Pulmonary artery endothelial cell (primary cell): ENCODE results near the gene GSN. TPM values are rescaled to one million over a fixed set of nuclear protein-coding genes. Genes with fewer than 3 reads are reported as not detected.

Experiments used
- DNase-seq: peaks from one replicate; pipeline ENCODE4 v3.0.0-alpha.2; 2011; ENCODE audit warnings: low read depth, low spot score
- total RNA-seq: library from RNA; depleted of rRNA; stranded (reverse); fragments of >200 nt; gene quantifications from 2 replicates; pipeline ENCODE4 v1.2.3, GENCODE V29; 2014

GSN gene
- total RNA-seq, 1 donor from 2014 or later: 505 TPM

DNA sequence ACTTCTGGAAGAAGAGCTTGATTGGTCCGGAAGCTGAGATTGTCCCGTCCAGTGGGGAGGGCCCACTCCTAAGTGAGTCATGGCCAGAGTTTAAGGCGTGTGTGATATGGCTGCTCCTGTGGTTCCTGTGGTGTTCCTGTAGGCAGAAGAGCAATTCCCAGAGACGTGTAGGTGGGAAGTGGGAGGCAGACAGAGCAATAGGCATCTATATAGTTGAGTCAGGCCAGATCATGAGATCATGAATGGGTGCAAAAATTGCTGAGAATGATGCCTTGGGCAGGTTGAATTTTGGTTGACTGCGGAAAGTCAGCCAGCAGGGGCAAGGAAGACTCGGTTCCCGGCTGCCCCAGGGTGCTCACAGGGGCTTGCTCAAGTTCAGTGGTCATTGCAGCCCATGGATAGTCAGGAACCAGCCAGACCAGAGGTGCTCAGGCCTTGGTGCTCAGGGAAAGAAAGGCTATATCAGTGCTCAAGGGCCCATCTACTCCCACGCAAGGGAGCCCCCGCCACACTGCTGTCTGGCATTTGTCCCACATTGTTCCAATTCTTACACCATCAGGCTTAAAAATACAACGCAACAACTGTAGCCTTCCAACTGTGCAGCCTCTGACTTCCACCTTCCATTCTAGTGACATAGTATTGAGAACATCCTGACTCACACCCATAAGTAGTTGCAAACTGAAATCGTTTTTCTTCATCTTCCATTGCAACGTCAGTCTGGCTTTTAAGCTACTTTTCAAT is 21.0 kb upstream of the GSN start:
- no peak for DNase-seq

DNA sequence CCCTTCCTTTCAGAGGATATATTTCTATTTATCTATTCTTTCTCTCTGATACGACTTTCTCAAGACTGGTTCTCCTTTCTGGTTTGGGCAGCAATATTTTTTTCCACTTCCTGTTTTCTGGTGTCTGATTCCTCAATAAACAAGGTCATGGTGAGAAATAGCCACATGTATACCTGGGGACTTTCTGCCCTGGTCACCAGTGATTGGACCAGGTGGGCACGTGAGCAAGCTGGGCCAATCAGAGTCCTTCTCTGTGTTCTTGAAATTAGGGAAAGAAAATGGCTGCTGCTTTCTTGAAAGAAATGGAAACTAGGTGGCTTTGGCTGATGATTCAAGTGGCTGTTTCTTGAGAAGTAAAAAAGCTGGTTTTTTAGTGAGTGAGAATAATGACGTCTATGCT is 18.4 kb upstream of the GSN start:
- DNase-seq: no peak

DNA sequence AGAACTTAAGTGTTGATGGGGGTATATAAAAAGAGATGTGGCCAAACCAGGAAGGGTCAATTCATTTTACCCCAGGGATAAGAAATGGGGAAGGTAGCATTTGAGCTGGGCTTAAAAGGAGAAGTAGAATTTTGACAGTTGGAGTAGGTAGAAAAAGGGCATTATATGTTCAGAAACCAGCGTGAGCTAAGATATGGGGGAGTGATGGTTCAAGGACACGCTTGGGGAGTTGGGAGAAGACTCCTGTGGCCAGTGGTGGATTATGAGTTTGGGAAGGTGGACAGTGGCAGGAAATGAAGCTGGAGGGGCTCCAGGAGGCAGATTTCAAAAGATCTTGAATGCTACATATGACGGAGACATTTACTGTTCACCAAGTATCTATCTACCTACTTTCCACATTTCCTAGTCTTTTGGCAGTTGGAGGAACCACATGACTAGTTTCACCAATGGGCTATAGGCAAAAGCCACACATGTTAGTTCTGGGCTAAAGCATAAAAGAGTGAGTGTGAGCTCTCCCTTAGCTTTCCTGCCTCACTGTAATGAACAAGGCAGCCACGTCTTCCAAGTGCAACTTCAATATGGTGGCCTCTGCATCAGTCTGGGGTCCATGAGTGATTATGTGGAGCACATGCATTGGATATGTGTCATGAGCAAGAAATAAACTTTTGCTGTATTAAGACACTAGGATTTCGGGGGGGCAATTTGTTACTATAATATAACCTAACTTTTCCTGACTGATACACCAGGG is 15.7 kb upstream of the GSN start:
- no peak for DNase-seq

DNA sequence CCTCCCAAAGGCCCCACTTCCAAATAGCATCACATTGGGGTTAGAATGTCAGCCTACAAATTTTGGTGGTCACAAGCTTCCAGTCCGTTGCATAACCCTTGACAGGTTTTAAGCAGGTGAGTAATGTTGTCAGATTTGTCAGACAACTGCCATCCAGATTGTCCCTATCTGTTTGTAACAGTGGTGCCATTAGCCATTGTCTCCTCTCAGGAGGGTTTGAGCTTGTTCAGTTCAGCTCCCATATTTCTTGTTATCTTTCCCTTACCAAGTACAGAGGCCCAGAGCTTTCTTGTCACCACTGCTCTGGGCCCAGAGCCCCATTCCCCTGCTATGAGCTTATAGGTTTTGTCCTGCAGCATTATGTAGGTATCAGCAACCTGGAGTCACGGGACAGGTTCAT is 14.8 kb upstream of the GSN start:
- DNase-seq: no peak

DNA sequence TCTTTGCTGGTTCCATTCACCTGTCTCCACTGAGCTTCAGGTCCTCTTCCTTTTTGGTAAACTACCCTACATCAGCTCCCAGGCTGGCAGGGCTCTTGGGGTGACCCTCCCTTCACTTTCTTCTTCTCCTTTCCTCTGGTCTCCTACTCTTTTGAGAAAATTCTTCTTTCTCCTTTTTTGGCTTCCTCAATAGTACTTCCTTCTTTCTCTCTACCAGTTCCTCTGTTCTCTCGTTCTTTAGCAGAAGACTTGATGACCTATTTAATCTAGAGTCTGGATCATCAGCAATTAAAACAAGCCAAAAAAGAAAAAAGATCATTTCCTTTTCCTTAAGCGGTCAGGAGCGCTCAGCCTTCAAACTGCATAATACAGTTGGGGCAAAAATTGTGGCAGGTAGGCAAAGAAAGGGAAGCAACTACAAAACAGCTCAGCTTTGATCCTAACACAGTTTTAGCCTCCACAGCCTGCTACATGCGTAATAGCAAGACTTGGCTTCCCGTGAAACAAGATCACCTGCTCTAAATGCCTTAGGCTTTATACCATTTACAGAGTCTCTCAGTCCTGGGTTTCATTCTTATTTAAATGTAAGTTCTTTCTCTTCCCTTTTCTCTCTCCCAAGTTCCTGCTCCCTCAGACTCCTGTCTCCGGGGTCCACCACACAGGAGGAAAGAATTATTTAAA is 14.0 kb upstream of the GSN start:
- no peak for DNase-seq

DNA sequence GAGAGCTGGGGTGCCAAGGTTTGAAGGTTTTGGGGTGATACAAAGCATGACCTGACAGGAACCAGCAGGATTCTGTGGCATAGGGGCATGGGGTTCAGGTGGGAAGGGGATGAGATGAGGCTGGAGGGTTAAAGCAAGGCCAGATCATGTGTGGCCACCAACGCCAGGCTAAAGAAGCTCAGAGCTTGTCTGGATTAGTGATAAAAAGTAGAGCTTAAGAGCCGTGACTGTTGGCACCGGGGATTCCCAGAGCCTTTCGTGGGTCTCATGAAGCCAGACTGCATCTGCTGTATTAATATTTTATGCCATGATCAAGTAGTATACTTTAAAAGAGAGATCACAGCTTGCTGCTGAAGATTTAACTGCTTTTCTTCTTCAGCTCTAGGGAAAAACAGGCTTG is 8.5 kb upstream of the GSN start:
- DNase-seq: no peak

DNA sequence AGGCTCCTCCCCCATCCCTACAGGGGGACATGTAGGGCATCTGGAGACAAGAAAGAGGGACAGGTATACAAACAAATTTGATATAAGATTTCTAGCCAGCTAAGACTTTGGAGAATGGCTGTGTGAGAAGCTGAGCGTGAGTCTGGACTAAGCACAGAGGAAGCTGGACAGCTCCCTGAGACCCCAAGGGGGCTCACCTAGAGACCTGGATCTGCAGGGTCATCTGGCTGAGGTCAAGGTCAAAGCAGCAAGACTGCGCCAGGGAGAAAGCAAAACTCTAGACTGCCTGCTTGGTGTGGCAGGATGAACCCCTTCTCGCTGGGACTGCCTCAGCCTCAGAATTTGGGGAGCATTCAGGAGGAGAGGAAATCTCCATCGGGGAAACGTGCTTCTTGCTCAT is 8.0 kb upstream of the GSN start:
- DNase-seq: no peak

DNA sequence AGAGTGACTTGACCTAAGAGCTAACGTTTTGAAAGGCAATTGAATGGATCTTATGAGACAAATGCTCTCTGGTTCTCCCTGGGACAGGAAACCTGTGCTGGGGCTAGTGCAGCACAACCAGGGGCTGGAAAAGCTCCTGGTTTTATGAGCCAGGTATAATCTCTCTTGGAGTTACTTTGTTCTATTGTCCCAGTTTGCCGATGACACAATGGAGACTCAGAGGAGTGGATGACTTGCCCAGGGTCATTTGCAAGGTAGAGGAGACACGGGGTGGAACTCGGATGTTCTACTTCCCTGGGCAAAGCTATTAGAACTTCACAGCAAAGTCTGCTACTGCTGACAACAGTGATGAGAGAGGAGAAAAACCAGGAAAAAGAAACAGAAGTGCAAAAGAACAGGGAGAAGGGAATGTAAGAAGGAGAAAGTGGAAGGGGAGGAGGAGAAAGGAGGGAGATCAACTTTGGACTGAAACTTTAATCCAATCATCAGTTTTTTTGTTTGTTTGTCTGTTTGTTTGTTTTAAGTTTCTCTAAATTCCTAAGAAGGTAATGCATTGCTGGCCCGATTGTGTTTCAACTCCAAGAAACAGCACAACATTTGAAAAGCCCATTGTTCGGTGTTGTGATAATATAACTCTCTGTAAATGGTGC is 7.4 kb upstream of the GSN start:
- no peak for DNase-seq

DNA sequence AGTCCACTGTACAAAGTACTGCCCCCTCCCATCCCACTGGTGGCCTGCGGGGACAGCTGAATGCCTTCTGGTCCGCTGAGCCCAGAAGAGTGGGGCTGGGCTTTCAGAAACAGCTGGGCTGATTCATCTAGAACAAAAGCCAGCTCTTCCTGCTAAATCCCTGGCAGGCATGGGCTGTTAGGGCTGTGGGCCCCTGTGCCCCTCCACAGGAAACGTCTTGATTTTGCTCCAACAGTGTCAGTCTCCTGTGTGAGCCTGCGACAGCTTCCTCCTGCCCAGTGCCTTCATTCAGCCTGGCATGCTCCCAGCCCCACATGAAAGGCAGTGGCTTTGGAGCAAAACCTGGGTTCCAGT is 6.9 kb upstream of the GSN start:
- DNase-seq: no peak

DNA sequence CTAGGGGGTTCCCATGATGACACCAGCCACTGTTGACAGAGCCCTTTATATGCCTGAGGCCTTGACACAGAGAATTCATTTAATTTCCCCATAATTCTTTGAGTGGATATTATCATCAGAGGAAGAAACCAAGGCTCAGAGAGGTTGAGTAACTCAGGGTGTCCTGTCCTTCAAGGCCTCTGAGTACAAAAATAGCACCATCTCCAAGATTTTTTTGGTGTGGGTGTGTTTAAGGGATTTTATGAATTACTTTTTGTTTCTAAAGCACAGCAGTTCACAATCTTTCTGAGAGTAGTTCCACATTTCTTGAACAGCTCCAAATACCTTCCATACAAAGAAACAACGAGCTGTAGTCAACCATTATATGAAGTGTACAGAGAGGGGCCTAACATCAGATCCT is 6.2 kb upstream of the GSN start:
- no peak for DNase-seq

DNA sequence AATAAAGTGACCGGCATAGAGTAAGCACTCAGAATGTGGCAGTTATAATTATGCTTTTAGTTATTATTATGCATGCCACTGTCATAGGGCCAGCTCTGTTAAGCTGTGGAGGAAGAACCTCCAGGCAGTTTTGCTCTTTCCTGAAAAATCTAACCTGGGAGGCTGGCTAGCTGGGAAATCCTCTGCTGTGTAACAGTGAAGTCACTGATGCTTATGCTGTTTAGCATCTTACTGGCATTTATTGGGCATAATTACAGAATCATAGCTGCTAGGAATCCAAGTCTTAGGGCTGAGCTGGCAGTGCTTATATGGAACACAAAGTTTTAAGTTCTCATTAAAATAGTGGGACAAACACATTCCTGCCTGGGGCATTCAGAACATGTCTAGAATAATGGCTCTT is 5.5 kb upstream of the GSN start:
- no peak for DNase-seq

DNA sequence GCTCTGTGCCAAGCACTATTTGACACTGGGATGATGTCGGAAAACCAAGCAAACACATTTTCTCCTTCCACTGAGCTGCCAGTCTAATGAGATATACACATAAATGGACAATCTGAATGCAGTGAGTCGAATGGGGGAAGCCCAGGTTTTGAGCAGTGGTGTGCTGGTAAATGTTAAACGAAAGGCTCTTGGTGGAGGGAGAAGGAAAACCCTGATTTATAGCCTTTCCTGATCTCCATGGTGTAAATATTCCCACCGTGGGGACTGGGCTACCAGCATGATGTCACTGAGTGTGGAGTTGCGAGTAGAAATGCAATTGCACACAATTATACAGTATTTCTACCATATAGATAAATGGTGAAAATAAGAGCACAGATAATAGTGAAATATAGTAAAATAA is 5.0 kb upstream of the GSN start:
- DNase-seq: no peak

DNA sequence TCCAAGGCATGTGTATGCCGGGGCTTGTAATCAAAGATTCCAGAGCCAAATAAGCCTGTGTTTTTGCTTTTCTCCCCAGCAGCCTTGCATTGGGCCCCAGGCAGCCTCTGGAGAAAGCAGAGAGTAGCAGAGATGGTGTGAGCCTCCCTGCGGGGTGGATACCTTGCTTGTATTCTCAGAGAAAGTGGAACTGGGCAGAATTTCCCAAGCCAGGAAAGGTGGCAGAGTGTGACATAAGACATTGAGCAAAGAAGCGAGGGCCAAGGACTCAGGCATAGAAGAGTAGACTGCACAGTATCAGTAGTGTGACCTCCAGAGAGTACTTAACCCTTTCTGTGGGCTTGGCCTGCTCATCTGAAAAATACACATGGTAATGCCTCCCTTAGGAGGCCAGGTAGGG is 1.6 kb upstream of the GSN start:
- no peak for DNase-seq

DNA sequence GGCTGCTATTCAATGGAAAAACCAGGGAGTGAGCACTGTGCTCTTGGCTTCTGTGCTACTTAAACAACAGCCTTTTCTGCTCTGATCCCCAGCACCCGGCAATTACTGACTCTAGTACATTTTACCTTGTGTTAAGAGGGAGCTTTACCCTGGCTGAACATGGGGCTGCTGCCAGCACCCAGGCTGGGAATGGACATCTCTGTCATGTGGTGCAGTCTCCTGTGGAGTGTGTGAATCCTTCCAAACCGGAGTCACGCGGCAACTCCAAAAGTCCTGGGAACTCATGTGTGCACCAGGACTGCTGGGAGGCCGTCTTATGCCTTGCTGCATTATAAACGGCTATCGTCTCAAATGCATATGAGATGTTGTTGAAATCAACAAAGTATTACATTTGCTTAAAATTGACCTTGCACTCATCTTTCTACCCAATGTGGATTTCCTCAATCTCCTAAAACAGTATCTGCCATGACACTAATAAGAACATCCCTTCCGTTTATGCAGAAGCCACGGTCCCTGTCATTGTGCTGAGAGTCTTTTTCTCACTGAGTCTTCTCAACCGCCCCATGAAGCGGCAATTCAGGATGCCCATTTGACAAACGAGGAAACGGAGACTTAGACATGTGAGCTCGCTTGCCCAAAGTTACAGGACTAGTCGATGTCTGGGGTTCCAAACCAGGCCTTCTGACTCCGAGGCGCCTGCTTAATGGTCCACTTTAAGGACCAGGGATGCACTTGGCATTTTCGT is 884 bp upstream of the GSN start:
- DNase-seq: no peak

DNA sequence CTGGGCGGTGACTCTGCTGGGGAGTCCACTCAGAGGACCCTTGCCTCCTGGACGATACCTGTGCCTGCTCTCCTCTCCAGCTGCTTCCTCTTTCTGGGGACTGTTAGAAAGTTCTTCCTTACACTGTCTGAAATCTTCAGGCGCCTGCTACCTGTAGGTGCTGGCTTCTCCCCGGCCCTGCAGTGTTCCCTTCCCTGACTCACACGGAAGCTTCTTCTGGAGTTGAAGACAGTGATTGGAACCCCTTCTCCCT is 562 bp downstream of the GSN start:
- DNase-seq: no peak

DNA sequence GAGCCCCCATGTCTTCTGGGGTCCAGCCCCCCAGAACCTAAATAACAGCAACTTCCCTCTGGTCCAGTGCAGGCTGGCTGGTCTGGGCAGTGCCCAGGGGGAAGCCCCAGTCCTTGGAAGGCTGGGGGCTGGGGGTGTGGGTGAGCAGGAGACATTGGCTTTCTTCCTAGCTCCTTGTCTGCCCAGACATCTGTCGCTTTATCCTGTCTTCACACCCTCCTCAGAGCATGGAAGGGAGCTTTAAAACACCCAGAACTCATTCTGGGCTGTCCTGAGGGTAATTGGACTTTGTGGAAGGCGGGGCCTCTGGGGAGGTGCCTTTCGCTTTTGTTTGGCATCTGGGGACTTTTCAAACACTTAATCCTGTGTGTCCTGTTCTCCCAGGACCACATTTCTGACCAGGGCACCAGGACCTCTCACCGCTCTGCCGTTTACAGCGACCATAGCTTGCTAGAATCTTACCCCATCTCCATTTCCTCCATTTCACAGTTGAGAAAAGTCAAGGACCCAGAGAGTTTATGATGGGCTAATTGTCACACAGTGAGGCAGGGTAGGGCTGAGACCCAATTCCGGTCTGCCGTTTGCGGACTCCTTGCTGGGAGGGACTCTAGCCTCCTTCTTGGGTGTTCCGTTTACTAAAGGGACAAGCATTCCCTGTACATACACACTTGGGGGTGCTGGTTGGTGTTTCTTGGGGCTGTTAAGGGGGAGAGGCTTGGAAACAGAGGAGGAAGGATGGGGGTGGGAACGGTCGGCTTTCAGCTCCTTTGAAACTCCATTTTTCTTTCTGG is 1.1 kb downstream of the GSN start:
- DNase-seq: no peak

DNA sequence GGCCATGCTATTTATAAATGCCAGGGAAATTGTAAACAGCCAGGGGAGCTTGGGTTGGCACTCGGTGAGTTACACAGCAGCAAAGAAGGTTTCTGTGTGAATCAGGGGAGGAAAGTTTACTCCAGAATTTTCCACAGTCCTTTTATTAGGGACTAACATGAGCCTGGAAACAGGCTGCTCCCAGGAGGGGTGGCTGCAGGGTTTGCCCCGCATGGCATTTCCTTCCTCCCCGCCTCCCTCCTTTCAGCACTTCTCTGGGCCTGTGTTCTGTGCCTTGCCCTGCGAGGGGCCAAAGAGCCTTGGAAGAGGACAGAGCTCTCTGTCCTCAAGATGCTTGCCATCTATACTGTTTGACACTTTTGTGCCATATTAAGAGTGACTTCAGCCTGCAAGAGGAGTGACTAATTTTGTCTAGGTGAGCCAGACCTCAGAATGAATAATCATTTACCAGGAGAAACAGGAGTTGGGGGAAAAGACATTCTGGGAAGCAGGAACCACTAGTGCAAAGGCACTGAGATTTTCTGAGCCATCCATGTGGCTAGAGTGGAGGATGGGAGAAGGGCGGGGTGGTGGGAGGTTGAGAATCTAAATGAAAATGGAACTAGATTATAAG is 1.8 kb downstream of the GSN start:
- no peak for DNase-seq

DNA sequence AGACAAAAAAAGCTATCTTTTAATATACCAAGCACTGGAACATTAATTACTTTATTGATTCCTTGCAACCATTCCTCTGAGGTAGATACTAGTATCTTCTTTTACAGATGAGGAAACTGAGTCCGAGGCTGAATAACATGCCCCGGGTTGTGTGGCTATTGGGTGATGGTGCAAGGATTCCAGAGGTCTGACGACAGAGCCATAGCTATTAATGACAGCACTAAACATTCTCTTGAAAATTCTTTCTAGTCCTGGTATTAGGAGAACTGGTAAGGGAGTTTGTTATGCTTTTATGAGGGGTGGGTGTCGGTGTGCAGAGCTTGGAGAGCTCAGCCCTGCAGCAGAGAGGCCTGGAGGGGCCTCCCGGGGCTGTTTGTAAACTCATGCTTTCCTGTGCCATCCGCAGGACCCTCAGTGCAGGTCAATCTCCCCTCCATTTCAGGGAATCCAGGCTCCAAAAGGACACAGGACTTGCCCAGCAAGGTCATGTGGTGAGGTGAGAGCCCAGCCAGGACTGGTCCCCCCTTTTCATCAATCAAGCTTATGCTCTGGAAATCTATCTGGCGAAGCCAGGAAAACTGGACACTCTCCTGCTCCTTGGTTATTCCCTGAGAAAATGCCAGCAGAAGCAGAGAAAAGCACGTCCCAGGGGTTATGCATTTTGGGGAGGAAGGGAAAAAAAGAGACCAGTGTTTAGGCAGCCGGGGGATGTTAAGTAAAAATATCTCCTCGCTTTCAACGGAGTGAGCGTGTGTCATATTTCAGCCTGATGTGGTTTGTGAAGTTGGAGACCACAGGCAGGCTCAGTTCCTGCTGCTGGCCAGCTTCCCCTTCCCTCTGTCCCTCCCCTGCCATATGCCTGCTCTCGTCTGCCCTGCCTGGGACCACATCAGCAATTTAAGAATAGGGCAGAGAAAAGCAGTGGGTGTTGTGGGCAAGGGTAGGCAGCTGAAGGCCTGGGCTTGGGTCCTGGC is 3.7 kb downstream of the GSN start:
- no peak for DNase-seq

DNA sequence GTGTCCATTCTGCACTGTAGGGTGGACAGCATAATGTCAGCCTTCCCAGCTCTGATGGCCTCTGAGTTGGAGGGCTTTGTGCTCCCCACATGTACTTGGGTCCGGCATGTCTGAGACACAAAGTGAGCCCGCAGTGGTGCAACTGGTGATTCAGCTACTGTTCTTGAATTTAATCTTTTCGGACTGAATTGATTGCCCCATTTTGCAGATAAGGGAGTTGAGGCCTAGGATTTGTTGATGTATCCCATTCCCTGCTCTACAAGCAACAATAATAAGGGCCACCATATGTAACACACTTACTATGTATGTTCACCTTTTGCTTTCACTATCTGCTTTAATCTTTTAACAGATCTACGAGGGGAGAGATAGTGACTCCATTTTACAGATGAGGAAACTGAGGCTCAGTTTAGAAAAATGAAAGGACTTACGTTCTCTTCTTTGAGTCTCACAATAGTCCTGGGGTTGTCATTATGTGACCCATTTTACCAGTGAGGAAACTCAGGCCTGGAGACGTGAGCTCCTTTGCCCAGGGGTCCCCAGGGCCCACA is 4.5 kb downstream of the GSN start:
- DNase-seq: no peak
